K562 (cell line): Measurements from ENCODE around the gene RGS14. TPM values are rescaled to one million over a fixed set of nuclear protein-coding genes. Genes with fewer than 3 reads are reported as not detected.

ENCODE experiments used
- ATAC-seq: fragments of 200-7000 bp; cut with Tn5 transposase; 3 replicates; pipeline ENCODE4 v1.9.1; 2020; ENCODE audit warnings: moderate library complexity
- BruUV-seq: library from RNA; stranded (reverse); fragments of 400-500 nt; replicated peaks from 2 replicates; lab custom pipeline; 2021; lab: Mats Ljungman, UMichigan
- CTCF ChIA-PET: fragments of 300-600 bp; formaldehyde crosslinking; extraction: SDS; loops from one replicate; lab custom pipeline; 2021; ENCODE audit warnings: low intra/inter-chr PET ratio; lab: Yijun Ruan, JAX
- POLR2A ChIA-PET: fragments of 300-600, 350-650 bp; sonication (Branson Sonifier 250); formaldehyde crosslinking; extraction: SDS; loops from one replicate; lab custom pipeline; 2021; ENCODE audit warnings: antibody characterized with exemption, inconsistent platforms; lab: Yijun Ruan, JAX
- DNase-seq, 4 experiments: peaks; one replicate each; pipeline versions ENCODE4 v3.0.0 to v3.0.0-alpha.2; 2011 to 2018; ENCODE audit warnings: low spot score in 3 of 4, mixed read lengths in 3 of 4; ENCODE audit errors: extremely low read depth in 1 of 4
- FAIRE-seq: peaks from 2 replicates; lab custom pipeline; 2011; peaks lifted over from hg19 to GRCh38; lab: Jason Lieb, UNC
- H2AFZ ChIP-seq: 2 replicates; pipeline ENCODE4 v1.6.0; 2011; ENCODE audit warnings: low read depth, low read length, control low read depth, inconsistent platforms
- H3K27ac ChIP-seq: fragments of 200-600 bp; 3 replicates; pipeline ENCODE4 v1.8.0; 2011; ENCODE audit warnings: low read depth, mild to moderate bottlenecking, control low read depth, inconsistent platforms, low read length, moderate library complexity, mixed read lengths; ENCODE audit errors: extremely low read depth
- H3K27me3 ChIP-seq, 2 experiments: fragments of 300-600 bp in 1 of 2; 2 replicates in 1 of 2; 3 replicates in 1 of 2; pipeline versions ENCODE4 v1.6.0 to v1.8.0; 2011; ENCODE audit warnings: inconsistent platforms in 2 of 2, low read length in 2 of 2, mild to moderate bottlenecking in 1 of 2, mixed read lengths in 1 of 2, moderate library complexity in 1 of 2; ENCODE audit not compliant: control insufficient read depth in 2 of 2, insufficient read depth in 2 of 2
- H3K36me3 ChIP-seq: fragments of 300-600 bp; 3 replicates; pipeline ENCODE4 v1.8.0; 2011; ENCODE audit warnings: mild to moderate bottlenecking, low read length, inconsistent platforms; ENCODE audit not compliant: control insufficient read depth, insufficient read depth
- H3K4me1 ChIP-seq, 2 experiments: fragments of 200-600 bp in 1 of 2; replicated peaks in 1 of 2; 2 replicates in 1 of 2; 3 replicates in 1 of 2; pipeline versions ENCODE4 v1.5.1 to v1.8.0; 2011; ENCODE audit warnings: inconsistent platforms in 2 of 2, low read length in 2 of 2, mild to moderate bottlenecking in 1 of 2, mixed read lengths in 1 of 2, moderate library complexity in 1 of 2; ENCODE audit not compliant: control insufficient read depth in 2 of 2, insufficient read depth in 2 of 2
- H3K4me2 ChIP-seq: 2 replicates; pipeline ENCODE4 v1.6.1; 2011; ENCODE audit warnings: low read length, control low read depth, inconsistent platforms, mixed read lengths; ENCODE audit not compliant: insufficient read depth
- H3K4me3 ChIP-seq: fragments of 200-600 bp; sonication (generic), shearing (Covaris generic); 2 replicates; pipeline ENCODE4 v1.5.1; 2016; ENCODE audit warnings: control low read depth, inconsistent platforms
- H3K79me2 ChIP-seq: fragments of 200-600 bp; 3 replicates; pipeline ENCODE4 v1.8.0; 2011; ENCODE audit warnings: low read length, inconsistent platforms; ENCODE audit not compliant: control insufficient read depth, insufficient read depth
- H3K9ac ChIP-seq, 2 experiments: 2 replicates each; pipeline versions ENCODE4 v1.6.0 to v1.6.1; 2011; ENCODE audit warnings: low read depth in 2 of 2, low read length in 2 of 2, control low read depth in 1 of 2, inconsistent platforms in 1 of 2, mild to moderate bottlenecking in 1 of 2, mixed read lengths in 1 of 2; ENCODE audit not compliant: insufficient read depth in 1 of 2
- H3K9me1 ChIP-seq: one replicate; pipeline ENCODE4 v1.6.0; 2011; ENCODE audit warnings: inconsistent platforms, mild to moderate bottlenecking, low read length, moderate library complexity; ENCODE audit not compliant: control insufficient read depth, insufficient read depth
- H3K9me3 ChIP-seq: replicated peaks from 2 replicates; pipeline ENCODE4 v1.5.1; 2011; ENCODE audit warnings: low read depth, low read length, inconsistent platforms; ENCODE audit not compliant: control insufficient read depth, insufficient read depth
- H4K20me1 ChIP-seq: replicated peaks from 2 replicates; pipeline ENCODE4 v1.6.1; 2011; ENCODE audit warnings: low read length, inconsistent platforms, mixed read lengths; ENCODE audit not compliant: control insufficient read depth, insufficient read depth
- E4F1 ChIP-seq: fragments of 250-450 bp; sonication (Bioruptor Pico); IDR thresholded peaks from 2 replicates; pipeline ENCODE4 v1.5.0; 2021; ENCODE audit warnings: mild to moderate bottlenecking, borderline replicate concordance
- POLR2G ChIP-seq: fragments of 200-400 bp; formaldehyde crosslinking; IDR thresholded peaks from 2 replicates; pipeline ENCODE4 v1.6.1; 2017; ENCODE audit warnings: low read depth, mild to moderate bottlenecking, antibody characterized with exemption, low read length, moderate library complexity
- WGBS: fragments of 100-300 bp; shearing (Covaris generic); methylation state at CpG from one replicate; pipeline ENCODE4 v1.1.6; 2016; ENCODE audit warnings: low coverage, mixed read lengths; ENCODE audit not compliant: insufficient coverage; ENCODE audit errors: missing lambda C conversion rate; 5-methylcytosine and 5-hydroxymethylcytosine counted together
- in situ Hi-C: fragments of 300-500 bp; cut with MboI; formaldehyde crosslinking; loops from 4 replicates; pipeline ENCODE4 v1.15.0; 2018; ENCODE audit warnings: inconsistent platforms, mixed read lengths
- intact Hi-C: fragments of 100-400 bp; cut with micrococcal nuclease; formaldehyde crosslinking; loops from 2 replicates; pipeline ENCODE4 v1.14.2; 2022
- polyA plus RNA-seq, 8 experiments: library from polyadenylated mRNA; depleted of rRNA in 4 of 8; stranded (reverse) in 5 of 8; unstranded in 3 of 8; fragments of >200 nt; fragmentation: Nextera tagmentation in 2 of 8; fragmentation: Illumina TruSeq in 1 of 8; extraction: Ambion mirVana in 2 of 8; extraction: Trizol in 1 of 8; gene quantifications; 2 replicates each; pipeline versions ENCODE4 v1.2.1 to v1.2.3, GENCODE V29; 2011 to 2014; ENCODE audit warnings: inconsistent platforms in 1 of 8, missing spikeins in 1 of 8
- total RNA-seq, 7 experiments: library from RNA; depleted of rRNA in 6 of 7; stranded (reverse); fragments of >200 nt in 6 of 7; fragmentation: Illumina TruSeq in 2 of 7; extraction: Trizol in 2 of 7; gene quantifications; 2 replicates each; pipeline versions ENCODE4 v1.2.1 to v1.2.3, GENCODE V29; 2011 to 2021; ENCODE audit warnings: low replicate concordance in 1 of 7

RGS14 gene
- total and polyA plus RNA-seq, 9 of the 15 experiments (the other 6 are each of a cell fraction or from before 2014, with no cell fraction given): 0.28 to 75.9 (median 34.5) TPM

GRCh38 chr5:177327539-177328522, 29.9 kb upstream of the RGS14 start:
- no peaks in the 10 kb centered on the region for H3K9me1 ChIP-seq
- H3K9me3 ChIP-seq: no peaks in the 10 kb centered on the region
- H2AFZ ChIP-seq: no peak overlapping the region
- no TSS peak for BruUV-seq
- no peak overlapping the region for H3K4me3 ChIP-seq
- in situ Hi-C loops: no loop called here
- FAIRE-seq (no peak), ATAC-seq (no peak), DNase-seq (no peak)
- H3K4me1 ChIP-seq: peaks cover 0 to 7% of the 10 kb centered on the region in 2 experiments; a peak in 1 of 5 replicates
- intact Hi-C loops: no loop called here
- H3K9ac ChIP-seq: no peak overlapping the region
- CTCF ChIA-PET: interaction anchor here (0.6 kb wide), 1 partner anchor 762 kb away, joined by 4 read pairs; no protein-coding TSS in a partner anchor
- no peak overlapping the region for H3K4me2 ChIP-seq
- TF ChIP-seq POLR2G (peak; percentile 42; the same call in 1 of the 2 replicates), E4F1 (CRISPR knock-in tag) (no peak)
- H4K20me1 ChIP-seq: no peaks in the 10 kb centered on the region
- no peak overlapping the region for H3K27ac ChIP-seq
- no peaks in the 10 kb centered on the region for H3K27me3 ChIP-seq
- H3K36me3 ChIP-seq: peaks cover 47% of the 10 kb centered on the region; the same call in 2 of the 3 replicates
- H3K79me2 ChIP-seq: no peaks in the 10 kb centered on the region
- 86% methylated on average over 26 of the region's 28 CpGs for WGBS
- POLR2A ChIA-PET: interaction anchor here (0.9 to 1.1 kb wide), 4 partner anchors 12 to 24 kb away, joined by 3 to 4 read pairs (median 3); partner anchors contain the start of gene LMAN2
